ENCODE results near the gene CAPN8.

DNA sequence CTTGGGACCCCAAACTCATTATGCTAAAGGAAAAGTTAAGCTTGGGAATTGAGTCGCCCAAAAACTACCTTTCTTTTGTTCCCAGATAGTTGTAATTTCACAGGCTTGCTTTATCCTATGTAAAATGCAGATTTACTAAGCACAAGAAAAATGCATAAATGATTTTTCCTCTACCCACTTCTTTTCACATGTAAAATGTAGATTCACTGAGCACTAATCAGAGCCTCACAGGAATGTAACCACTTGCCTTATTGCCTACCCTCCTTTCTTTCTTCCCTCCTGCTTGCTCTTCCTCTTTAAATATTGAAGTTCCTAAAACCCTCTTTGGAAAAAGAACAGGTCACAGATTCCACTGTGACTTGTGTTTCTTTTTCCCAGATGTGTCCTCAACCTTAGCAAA lies 18.3 kb downstream of the CAPN8 start:
- TF ChIP-seq, protein P1, sequence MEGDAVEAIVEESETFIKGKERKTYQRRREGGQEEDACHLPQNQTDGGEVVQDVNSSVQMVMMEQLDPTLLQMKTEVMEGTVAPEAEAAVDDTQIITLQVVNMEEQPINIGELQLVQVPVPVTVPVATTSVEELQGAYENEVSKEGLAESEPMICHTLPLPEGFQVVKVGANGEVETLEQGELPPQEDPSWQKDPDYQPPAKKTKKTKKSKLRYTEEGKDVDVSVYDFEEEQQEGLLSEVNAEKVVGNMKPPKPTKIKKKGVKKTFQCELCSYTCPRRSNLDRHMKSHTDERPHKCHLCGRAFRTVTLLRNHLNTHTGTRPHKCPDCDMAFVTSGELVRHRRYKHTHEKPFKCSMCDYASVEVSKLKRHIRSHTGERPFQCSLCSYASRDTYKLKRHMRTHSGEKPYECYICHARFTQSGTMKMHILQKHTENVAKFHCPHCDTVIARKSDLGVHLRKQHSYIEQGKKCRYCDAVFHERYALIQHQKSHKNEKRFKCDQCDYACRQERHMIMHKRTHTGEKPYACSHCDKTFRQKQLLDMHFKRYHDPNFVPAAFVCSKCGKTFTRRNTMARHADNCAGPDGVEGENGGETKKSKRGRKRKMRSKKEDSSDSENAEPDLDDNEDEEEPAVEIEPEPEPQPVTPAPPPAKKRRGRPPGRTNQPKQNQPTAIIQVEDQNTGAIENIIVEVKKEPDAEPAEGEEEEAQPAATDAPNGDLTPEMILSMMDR (IDR thresholded peaks at IDR 0.05), result no peak
- no peak for TF ChIP-seq EZH2 (IDR thresholded peaks at IDR 0.05; ENCODE audit: borderline replicate concordance, insufficient read depth, low read depth, low read length, poor library complexity, severe bottlenecking)

All from B cell (primary cell).